ENCODE results near the gene CLNK.

CLNK gene

DNA sequence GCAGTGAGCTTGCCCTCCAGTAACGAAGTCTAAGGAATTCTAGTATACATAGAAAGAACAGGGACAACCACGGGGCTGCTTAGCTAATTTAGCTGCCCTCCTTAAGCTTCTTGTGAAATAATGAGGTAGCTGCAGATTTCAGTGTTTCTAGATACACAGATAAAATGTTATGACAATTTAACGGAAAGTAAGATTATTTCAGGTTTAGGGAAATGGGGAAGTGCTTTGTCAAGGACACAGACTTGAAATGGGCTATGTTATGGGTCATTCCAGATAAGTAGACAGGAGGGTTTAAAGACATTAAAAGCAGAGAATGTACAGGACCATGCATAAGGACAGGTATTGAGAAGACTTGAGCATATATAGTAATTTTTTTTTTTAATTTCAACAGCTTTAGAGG lies 193.2 kb downstream of the CLNK start:
- TF ChIP-seq, protein P1, sequence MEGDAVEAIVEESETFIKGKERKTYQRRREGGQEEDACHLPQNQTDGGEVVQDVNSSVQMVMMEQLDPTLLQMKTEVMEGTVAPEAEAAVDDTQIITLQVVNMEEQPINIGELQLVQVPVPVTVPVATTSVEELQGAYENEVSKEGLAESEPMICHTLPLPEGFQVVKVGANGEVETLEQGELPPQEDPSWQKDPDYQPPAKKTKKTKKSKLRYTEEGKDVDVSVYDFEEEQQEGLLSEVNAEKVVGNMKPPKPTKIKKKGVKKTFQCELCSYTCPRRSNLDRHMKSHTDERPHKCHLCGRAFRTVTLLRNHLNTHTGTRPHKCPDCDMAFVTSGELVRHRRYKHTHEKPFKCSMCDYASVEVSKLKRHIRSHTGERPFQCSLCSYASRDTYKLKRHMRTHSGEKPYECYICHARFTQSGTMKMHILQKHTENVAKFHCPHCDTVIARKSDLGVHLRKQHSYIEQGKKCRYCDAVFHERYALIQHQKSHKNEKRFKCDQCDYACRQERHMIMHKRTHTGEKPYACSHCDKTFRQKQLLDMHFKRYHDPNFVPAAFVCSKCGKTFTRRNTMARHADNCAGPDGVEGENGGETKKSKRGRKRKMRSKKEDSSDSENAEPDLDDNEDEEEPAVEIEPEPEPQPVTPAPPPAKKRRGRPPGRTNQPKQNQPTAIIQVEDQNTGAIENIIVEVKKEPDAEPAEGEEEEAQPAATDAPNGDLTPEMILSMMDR (conservative IDR thresholded peaks at IDR 0.05; ENCODE audit: low read length): no peak
- H3K4me3 ChIP-seq (ENCODE audit: low read length): no peak overlapping the region
- DNase-seq (ENCODE audit: low read depth): no peak

DNA sequence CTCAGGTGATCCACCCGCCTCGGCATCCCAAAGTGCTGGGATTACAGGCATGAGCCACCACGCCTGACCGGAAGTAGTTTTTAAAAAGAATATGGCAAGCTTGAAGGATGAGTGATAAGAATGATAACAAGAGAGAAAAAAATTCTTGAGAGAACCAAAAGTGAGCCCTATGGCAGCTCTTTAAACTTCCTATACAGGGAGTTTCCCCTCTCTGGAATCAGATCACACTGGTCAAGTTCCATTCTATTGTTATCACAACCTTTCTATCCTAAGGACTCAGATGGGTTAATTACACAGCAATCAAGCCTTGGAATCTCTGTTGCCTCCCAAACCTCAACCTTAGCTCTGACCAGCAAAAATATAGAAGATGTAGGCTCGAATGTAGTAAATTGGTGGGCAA lies 193.6 kb downstream of the CLNK start:
- no peak for DNase-seq (ENCODE audit: low read depth)
- TF ChIP-seq, protein P1 (conservative IDR thresholded peaks at IDR 0.05; ENCODE audit: low read length): no peak
- H3K4me3 ChIP-seq (ENCODE audit: low read length): no peak overlapping the region

DNA sequence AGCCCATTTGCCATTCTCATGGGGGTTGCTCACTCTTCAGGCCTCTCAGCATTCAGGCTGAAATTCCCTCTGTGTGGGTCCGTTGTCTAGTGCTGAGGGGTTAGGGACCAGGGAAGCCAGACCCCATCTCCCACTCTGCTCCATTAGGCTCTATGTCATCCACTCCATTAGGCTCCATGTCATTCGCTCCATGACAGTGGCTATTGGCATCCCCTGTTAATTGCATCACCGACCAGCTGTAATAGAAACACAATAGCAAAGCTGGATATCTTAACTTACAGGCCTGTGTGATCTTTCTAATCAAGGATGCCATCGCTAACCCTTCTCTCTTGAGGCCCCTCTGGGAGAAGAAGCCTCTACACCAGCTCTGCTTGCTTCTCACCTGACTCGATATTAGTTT lies 201.7 kb downstream of the CLNK start:
- H3K4me3 ChIP-seq (ENCODE audit: low read length): no peak overlapping the region
- no peak for DNase-seq (ENCODE audit: low read depth)
- TF ChIP-seq, protein P1 (conservative IDR thresholded peaks at IDR 0.05; ENCODE audit: low read length): no peak

DNA sequence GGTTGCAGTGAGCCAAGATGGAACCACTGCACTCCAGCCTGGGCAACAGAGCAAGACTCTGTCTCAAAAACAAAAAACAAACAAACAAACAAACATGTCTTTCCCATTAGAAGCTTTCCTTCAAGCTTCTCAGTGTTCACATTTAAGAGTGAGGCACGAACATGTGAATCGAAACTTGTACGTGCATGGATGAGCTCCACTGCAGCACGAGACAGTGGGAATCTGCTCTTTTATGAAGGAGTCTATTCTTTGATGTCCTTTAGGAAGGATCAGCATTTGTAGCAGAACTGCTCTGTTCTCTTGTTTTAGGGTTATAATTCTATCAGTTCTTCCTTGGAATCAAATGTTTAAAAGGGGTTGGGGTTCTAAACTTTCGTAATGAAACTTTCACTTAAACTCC lies 204.0 kb downstream of the CLNK start:
- TF ChIP-seq, protein P1 (conservative IDR thresholded peaks at IDR 0.05; ENCODE audit: low read length): no peak
- H3K4me3 ChIP-seq (ENCODE audit: low read length): no peak overlapping the region
- no peak for DNase-seq (ENCODE audit: low read depth)

DNA sequence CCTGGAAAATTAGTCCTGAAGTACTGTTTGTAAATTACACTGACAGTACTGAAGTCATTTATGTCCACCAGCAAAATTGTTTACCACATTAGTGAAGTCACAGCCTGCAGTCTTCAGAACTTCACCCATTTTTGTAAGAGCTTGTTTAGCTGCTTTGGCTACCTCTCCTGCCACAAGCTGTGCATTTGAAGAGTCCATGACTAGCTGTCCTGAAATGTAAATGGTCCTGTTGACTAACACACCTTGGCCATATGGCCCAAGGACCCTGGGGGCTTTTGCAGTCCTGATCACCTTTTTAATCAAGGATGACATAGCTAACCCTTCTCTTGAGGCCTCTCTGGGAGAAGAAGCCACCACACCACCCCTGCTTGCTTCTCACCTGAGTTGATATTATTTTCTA lies 205.9 kb downstream of the CLNK start:
- DNase-seq (ENCODE audit: low read depth): no peak
- H3K4me3 ChIP-seq (ENCODE audit: low read length): no peak overlapping the region
- TF ChIP-seq, protein P1 (conservative IDR thresholded peaks at IDR 0.05; ENCODE audit: low read length): no peak

DNA sequence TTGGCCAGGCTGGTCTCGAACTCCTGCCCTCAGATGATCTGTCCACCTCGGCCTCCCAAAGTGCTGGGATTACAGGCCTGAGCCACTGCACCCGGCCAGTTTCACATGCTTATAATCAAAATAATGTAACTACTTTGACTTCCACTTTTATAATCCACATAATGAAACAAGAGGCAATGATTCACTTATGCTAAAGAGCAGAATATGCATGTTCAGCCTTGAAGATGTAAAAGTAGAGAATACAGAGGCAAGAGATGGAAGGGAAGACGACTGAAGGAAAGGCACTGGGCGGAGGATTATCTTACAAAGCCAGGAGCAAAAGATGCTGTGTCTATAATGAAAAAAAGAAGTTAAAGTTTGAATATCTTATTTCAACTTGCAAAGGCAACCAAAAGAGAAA lies 214.1 kb downstream of the CLNK start:
- TF ChIP-seq, protein P1 (conservative IDR thresholded peaks at IDR 0.05; ENCODE audit: low read length): no peak
- no peak for DNase-seq (ENCODE audit: low read depth)
- no peak overlapping the region for H3K4me3 ChIP-seq (ENCODE audit: low read length)

DNA sequence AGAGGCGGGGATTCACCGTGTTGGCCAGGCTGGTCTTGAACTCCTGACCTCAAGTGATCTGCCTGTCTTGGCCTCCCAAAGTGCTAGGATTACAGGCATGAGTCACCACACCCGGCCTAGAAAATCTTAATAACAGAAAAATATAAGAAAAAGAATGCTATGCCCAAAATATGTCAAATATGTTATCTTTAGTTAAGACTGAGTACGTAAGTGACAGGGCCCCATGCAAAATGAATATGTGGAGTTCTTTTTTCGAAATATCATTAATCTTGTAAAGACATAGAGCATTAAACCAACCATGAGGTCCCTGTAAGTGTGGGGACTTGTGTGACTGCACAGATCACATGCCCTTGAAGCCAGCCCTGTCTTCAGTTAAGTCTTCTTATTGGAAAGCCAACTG lies 218.4 kb downstream of the CLNK start:
- no peak overlapping the region for H3K4me3 ChIP-seq (ENCODE audit: low read length)
- no peak for DNase-seq (ENCODE audit: low read depth)
- TF ChIP-seq, protein P1 (conservative IDR thresholded peaks at IDR 0.05; ENCODE audit: low read length): no peak
